ENCODE results near the gene POU4F1. TPM values are rescaled to one million over a fixed set of nuclear protein-coding genes. Genes with fewer than 3 reads are reported as not detected.

Gene POU4F1
- total and polyA plus RNA-seq, 2 donors (not counting 3 experiments of a cell fraction or from before 2014, with no cell fraction given): 0.30 to 1.1 TPM

DNA sequence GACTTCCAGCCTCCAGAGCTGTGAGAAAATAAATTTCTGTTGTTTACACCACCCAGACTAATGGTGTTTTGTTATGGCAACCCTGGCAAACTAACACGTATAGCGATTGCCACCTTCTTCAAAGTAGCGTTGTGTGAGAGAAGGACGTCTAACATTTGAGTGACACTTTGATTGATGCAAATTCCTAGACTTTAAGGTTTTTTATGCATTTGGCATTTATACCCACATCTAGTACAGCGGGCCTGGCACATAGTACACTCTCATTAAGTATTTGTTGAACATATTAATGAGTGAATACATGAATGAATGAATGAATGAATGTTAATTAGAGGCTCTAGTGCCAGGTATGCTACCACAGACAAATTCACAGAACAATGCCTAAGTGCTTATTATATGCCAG is 36.7 kb downstream of the POU4F1 start:
- Histone ChIP-seq H3K9me1 (replicated peaks; ENCODE audit: control insufficient read depth, extremely low read depth, insufficient read depth, low read length) (no peaks in the 10 kb centered on the region), H2AFZ (ENCODE audit: low read depth, low read length) (no peak overlapping the region), H3K36me3 (ENCODE audit: control insufficient read depth in 2 of 2, extremely low read depth in 1 of 2, insufficient read depth in 2 of 2, low read length in 2 of 2) (no peaks in the 10 kb centered on the region), H3K4me2 (ENCODE audit: insufficient read depth, low read length) (no peak overlapping the region), H3K9me3 (replicated peaks; ENCODE audit: control insufficient read depth, insufficient read depth, low read length) (no peaks in the 10 kb centered on the region), H3K4me1 (ENCODE audit: control insufficient read depth, extremely low read depth, insufficient read depth, low read length) (no peaks in the 10 kb centered on the region), H3K9ac (replicated peaks; ENCODE audit: extremely low read depth, insufficient read depth, low read length) (no peak overlapping the region), H3K79me2 (ENCODE audit: control insufficient read depth, insufficient read depth, low read length) (no peaks in the 10 kb centered on the region), H3K27me3 (ENCODE audit: control insufficient read depth in 2 of 2, insufficient read depth in 2 of 2, low read length in 2 of 2) (no peaks in the 10 kb centered on the region), H3K4me3 (replicated peaks in 1 of 3; ENCODE audit: insufficient read depth in 1 of 3, low read depth in 1 of 3, low read length in 3 of 3) (no peak overlapping the region), H4K20me1 (replicated peaks; ENCODE audit: control insufficient read depth, extremely low read depth, insufficient read depth, low read length) (peaks cover 2% of the 10 kb centered on the region), H3K27ac (ENCODE audit: insufficient read depth, low read depth, low read length) (no peak overlapping the region)
- intact Hi-C loops (cut with micrococcal nuclease): no loop called here
- FAIRE-seq (no peak), DNase-seq (ENCODE audit: low read depth, low spot score) (no peak)
- no TSS peak for BruUV-seq (replicated peaks)
- TF ChIP-seq FOS (IDR thresholded peaks at IDR 0.05; ENCODE audit: borderline replicate concordance, insufficient read depth, low read length) (no peak), EZH2 (IDR thresholded peaks at IDR 0.05; ENCODE audit: borderline replicate concordance, low read depth, low read length, severe bottlenecking) (no peak), POLR2AphosphoS5 (IDR thresholded peaks at IDR 0.05; ENCODE audit: insufficient read depth, low read depth, low read length) (no peak), JUN (IDR thresholded peaks at IDR 0.05; ENCODE audit: borderline replicate concordance, insufficient read depth, insufficient read length, low read depth) (no peak), GATA2 (IDR thresholded peaks at IDR 0.05; ENCODE audit: insufficient read depth, insufficient read length, low read depth, low read length) (no peak), MYC (IDR thresholded peaks at IDR 0.05; ENCODE audit: low read depth, low read length) (no peak), POLR2A (IDR thresholded peaks at IDR 0.05; ENCODE audit: low read depth, low read length) (no peak)
- TF ChIP-seq, protein P1, sequence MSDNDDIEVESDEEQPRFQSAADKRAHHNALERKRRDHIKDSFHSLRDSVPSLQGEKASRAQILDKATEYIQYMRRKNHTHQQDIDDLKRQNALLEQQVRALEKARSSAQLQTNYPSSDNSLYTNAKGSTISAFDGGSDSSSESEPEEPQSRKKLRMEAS (IDR thresholded peaks at IDR 0.05; ENCODE audit: insufficient read depth, insufficient read length): no peak
- TF ChIP-seq, protein P2, sequence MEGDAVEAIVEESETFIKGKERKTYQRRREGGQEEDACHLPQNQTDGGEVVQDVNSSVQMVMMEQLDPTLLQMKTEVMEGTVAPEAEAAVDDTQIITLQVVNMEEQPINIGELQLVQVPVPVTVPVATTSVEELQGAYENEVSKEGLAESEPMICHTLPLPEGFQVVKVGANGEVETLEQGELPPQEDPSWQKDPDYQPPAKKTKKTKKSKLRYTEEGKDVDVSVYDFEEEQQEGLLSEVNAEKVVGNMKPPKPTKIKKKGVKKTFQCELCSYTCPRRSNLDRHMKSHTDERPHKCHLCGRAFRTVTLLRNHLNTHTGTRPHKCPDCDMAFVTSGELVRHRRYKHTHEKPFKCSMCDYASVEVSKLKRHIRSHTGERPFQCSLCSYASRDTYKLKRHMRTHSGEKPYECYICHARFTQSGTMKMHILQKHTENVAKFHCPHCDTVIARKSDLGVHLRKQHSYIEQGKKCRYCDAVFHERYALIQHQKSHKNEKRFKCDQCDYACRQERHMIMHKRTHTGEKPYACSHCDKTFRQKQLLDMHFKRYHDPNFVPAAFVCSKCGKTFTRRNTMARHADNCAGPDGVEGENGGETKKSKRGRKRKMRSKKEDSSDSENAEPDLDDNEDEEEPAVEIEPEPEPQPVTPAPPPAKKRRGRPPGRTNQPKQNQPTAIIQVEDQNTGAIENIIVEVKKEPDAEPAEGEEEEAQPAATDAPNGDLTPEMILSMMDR (IDR thresholded peaks at IDR 0.05; ENCODE audit: extremely low read depth in 1 of 2, insufficient read depth in 1 of 2, low read depth in 1 of 2, low read length in 2 of 2): no peak
- CTCF ChIA-PET: no interaction called here
- POLR2A ChIA-PET: no interaction called here
- dilution Hi-C loops (cut with MboI; ENCODE audit: extremely low pct_ligation_motif_present, low sequenced_read_pairs): no loop called here
